HG02970 (cell line): Measurements from ENCODE around the gene GYPB.
"Not testable (repeated sequence)": the region's sequence is repeated elsewhere in the genome, so short reads cannot be mapped to it uniquely, and the experiment has no call there.

Source experiments
- ATAC-seq: cut with Tn5 transposase; IDR thresholded peaks from one replicate; pipeline ENCODE4 v1.9.1; 2021; ENCODE audit warnings: mild to moderate bottlenecking, moderate library complexity, moderate number of reproducible peaks; ENCODE audit not compliant: unreplicated experiment, low FRiP score

Gene GYPB

GRCh38 chr4:144016057-144016605 is 3.0 kb downstream of the GYPB start:
- ATAC-seq: not testable (repeated sequence)

- ATAC-seq: no peak
Observed at GRCh38 chr4:144014808-144015207, 4.4 kb downstream of the GYPB start.

- ATAC-seq: not testable (repeated sequence)
Observed at GRCh38 chr4:144008602-144009001, 10.6 kb downstream of the GYPB start.

- ATAC-seq: not testable (repeated sequence)
Observed at GRCh38 chr4:144007960-144008359, 11.2 kb downstream of the GYPB start.

GRCh38 chr4:144006200-144006803 is 12.9 kb downstream of the GYPB start:
- ATAC-seq: not testable (repeated sequence)

DNA sequence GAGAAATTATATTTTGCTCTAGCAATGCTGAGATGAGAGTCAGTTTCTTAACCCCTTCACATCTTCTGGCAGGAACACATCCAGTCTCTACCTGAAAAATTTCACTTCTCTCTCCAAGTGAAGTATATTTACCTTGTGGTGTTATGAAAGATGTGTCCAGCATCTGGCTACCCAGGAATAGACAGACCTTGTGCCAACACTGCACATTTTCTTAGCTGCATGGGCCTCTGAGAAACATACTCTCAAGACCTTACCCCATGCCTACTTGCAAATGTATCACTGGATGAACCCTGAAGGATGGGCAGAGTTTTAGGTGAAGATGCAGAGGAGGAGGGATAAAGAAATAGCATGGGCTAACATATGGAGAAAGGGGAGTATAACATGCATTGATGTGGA is 13.6 kb downstream of the GYPB start:
- ATAC-seq: not testable (repeated sequence)

- not testable (repeated sequence) for ATAC-seq
Observed at GRCh38 chr4:144004868-144005557, 14.2 kb downstream of the GYPB start.

DNA sequence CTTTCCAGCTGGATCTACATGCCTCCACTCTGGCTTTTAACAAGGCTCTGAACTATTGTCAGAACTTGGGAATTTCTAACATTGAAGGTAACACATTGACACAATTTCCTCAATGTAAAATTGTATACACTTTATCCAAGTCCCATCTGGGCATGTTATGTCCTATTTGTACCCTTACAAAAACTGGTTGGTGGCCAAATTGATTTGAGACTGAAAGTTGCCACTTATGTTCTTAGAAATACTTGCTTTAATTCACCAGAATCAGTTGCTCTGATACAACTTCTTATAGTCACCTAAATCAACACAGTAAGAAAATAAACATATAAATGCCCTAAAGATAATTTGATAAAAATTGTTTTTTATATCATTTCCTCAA is 15.3 kb downstream of the GYPB start:
- not testable (repeated sequence) for ATAC-seq

DNA sequence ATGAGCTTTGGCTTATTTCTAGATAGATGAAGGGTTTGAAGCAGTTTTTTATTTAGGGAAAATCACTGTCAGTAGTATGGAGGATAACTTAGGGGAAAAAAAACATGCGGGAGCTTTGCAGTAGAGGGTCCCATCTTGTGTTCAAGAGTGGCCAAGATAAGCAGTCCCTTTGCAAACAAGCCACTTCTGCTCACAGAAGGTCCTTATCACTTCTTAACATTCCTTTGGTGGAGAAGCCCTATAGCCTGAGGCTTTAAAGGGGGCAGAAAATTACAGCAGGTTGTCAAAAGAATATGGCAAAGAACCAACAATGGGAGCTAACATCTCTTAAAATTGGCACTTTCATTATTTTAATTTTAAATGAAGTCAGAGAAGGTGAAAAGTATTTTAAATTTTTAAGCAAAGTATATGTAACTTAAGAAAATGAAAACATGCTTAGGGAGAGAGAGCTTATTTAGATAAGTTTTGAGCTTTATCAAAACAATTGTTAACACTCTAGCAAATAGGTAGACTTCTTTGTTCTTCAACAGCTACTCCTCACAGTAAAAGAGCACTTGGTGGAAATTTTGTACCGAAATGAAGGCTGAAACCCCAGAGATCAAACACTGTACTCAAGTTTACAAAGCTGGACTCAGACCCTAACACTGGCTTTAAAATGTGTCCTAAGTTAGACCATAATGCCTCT is 15.8 kb downstream of the GYPB start:
- ATAC-seq: not testable (repeated sequence)

DNA sequence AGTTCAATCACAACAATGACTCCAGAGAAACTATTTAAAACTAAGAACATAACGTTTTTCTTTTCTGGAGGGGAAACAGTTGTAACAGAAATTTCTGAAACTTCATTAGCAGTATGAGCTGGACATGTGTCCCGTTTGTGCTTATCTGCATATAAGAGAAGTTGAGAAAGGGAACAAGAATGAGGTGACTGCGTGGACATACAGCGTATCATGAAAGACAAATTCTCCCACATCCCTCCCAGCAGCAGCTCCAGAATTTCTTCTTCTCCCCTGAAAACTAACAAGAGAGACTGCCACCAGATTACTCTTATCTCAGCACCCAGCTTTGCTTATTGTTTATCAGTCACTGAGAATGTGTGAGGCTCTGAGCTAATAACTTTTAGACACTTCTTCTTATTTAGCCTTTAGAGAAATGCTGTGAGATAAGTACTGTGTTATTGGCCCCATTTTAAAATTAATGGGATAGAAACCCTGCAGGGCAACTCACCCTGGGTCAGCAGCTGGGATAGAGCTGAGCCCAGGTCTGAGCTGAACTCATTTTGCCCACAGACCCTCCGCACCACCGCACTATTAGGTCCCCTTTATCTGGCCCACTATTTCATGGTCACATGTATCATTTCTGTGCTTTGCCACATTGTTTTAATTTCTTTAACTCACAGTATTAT is 18.7 kb downstream of the GYPB start:
- ATAC-seq: not testable (repeated sequence)

- not testable (repeated sequence) for ATAC-seq
Observed at GRCh38 chr4:143996193-143996592, 23.0 kb downstream of the GYPB start.

- not testable (repeated sequence) for ATAC-seq
Observed at GRCh38 chr4:143991761-143992160, 27.4 kb downstream of the GYPB start.

- ATAC-seq: not testable (repeated sequence)
Observed at GRCh38 chr4:143990717-143991116, 28.5 kb downstream of the GYPB start.

- ATAC-seq: no peak
Observed at GRCh38 chr4:143986180-143986579, 33.0 kb downstream of the GYPB start.

GRCh38 chr4:143980776-143981175 is 38.4 kb downstream of the GYPB start:
- ATAC-seq: not testable (repeated sequence)

DNA sequence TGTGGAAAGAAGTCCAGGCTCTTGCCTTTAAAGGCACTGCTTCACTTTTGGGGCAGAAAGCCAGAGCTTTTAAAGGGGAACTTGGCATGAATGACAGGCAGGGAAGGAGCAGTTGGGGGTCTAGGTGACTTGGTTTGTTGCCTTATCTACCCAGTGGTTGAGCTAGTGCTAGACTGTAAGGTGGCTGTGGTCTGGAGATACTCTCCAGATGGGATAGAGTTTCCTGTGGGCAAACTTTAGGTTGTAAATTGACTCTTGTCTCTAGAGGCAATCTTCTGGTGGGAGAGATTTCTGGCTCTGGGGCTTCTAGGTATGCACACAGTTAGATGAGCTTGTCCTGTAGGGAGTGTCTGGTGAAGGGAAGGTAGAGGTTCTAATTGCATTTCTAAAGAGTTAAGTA is 43.7 kb downstream of the GYPB start:
- not testable (repeated sequence) for ATAC-seq

DNA sequence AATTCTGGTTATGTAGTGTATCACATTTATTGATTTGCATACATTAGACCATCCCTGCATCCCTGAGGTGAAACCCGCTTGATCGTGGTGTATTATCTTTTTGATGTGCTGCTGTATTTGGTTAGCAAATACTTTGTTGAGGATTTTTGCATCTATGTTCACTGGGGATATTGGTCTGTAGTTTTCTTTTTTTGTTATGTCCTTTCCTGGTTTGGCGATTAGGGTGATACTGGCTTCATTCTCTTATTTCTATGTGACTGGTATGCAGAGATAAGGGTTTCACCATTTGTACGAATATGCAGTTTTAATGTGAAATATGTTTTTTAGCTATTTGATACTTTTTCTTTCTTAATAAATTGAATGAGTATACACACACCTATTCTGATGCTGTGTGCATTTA is 45.2 kb downstream of the GYPB start:
- not testable (repeated sequence) for ATAC-seq

- no peak for ATAC-seq
Observed at GRCh38 chr4:143961075-143961474, 58.1 kb downstream of the GYPB start.

- not testable (repeated sequence) for ATAC-seq
Observed at GRCh38 chr4:143955306-143955705, 63.9 kb downstream of the GYPB start.

GRCh38 chr4:143951458-143951972 is 67.7 kb downstream of the GYPB start:
- not testable (repeated sequence) for ATAC-seq
